Non-pigmented ciliary epithelial cell (primary cell): ENCODE measurements around the gene TMEM167B.
A peak's percentile ranks its signal among the peaks of the same experiment; 100 is the strongest.

ENCODE experiments used
- DNase-seq: peaks from one replicate; pipeline ENCODE4 v3.0.0-alpha.2; 2010; ENCODE audit warnings: low read depth

TMEM167B gene

DNA sequence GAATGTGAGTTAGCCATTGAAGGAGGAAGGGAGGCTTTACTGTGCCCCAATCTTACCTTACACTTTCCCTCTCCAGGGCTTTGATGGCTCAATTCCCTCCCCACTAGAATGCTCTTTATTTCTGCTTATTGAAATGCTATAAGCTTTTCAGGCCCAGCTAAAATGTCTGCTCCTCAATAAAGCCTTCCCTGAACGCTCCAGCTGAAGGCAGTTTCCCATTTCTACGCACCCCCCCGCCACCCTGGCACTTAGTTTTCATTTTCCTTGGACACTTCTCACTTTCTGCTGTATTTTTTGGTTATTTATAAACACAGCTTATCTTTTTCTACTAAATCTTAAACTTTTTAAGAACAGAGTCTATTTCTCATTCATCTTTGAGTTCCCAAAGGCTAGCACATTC lies 7.1 kb upstream of the TMEM167B start:
- no peak for DNase-seq

DNA sequence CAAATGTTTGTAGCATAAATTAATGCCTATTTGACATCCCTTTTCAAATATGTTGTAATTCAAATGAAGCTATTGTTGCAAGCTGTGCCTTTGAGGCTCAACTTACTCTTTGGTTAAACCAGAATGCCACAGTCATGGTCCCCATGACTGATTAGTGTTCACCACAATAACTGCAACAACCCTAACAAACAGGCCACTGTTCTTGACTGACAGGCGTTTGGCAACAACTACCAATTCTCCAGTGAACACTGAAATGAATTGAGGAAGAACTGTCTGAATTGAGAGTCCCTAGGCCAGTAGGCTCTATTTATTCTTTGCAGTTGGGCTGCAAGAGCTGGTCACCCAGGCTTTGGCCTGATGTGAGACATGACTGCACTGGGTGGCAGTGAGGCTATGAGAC lies 6.6 kb upstream of the TMEM167B start:
- no peak for DNase-seq

DNA sequence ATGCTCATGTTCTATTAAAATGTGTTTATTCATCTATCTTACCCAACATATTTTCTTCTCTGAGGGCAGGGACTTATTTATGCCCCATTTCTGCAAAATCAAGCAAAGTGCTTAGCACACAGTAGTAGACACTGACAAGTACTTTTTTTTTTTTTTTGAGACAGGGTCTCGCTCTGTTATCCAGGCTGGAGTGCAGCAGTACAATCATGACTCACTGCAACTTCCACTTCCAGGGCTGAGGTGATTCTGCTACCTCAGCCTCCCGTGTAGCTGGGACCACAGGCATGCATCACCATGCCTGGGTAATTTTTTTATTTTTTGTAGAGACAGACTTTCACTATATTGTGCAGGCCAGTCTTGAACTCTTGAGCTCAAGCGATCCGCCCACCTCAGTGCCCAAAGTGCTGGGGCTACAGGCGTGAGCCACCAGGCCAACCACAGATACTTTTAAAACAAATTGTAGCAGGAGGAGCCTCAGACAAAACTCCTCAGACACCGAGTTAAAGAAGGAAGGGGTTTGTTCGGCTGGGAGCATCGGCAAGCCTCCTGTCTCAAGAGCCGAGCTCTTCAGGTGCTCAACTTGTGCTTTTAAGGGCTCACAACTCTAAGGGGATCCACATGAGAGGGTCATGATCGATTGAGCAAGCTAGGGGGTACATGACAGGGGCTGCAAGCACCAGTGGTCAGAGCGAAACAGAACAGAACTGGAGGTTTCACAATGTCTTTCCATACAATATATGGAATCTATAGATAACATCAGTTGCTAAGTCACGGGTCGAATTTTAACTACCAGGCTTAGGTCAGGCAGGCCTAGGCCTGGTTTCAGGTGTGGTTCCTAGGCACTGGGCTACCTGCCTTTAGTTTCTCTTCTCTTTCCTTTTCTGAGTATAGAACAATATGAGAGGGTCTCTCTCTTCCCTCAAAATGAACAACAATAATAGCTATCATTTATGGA lies 5.7 kb upstream of the TMEM167B start:
- DNase-seq: no peak

DNA sequence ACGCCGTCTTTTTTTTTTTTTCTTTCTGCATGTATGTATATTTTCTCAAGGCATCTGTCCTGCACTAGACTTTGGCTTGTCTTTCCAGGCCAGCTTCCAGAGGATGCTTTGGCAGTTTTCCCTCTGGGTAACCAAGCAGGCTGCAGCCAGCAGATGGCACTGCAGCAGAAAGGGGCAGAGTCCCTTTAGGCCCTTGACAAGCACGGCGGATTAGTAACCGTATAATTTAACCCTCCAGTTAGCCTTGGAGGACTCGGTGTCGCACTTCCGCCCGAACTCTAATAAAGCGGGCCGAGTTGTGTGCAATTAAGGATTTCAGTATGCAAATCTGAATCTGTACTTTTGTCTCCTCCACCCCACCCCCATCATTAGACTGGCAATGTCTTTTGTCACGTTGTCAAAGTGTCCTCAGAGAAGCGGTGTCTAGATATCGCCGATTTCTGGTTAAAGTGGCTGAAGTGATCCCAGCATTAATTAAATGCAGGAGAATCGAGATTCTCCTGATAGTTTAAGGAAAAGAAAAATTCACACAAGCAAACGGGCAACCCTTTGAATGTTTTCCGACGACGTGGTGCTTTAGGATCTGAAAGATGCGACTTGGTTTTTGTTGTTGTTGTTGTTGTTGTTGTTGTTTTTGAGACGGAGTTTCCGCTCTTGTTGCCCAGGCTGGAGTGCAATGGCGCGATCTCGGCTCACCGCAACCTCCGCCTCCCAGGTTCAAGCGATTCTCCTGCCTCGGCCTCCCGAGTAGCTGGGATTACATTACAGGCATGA lies 1.1 kb upstream of the TMEM167B start:
- DNase-seq: no peak

DNA sequence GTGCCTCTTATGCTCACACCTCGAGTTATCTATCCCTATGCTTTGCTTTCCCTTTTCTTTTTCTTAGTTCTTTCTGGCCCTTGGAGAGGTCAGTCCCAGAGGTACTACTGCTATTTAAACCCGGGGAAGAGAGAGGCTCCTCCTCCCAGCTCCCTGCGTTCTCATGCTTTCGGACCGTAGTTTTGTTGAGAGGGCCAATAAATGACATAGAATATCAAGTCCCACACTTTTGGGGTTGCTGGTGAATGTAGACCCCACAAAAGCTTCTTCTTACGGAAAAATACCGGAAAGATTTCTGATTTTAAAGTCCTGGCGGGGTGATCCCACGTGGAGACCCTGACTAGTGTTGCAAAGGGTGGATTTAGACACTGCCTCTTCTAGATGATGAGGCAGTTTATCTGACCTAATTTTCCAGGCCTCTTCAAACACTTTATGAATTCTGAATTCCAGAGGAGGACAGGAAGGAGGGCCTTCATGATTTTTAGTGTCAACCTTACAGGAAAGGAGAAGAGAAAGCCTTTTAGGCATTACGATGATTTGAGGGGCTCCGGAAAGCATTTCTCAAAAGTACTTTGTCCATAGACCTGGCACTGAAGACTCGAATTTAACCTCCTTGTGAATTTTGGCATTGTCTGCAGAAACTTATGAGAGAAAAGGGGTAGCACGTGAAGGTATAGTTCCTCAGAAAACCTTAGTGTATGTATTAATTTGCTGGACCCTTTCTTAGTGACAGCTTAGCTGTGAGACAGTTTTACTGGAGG lies 694 bp downstream of the TMEM167B start:
- DNase-seq: no peak

DNA sequence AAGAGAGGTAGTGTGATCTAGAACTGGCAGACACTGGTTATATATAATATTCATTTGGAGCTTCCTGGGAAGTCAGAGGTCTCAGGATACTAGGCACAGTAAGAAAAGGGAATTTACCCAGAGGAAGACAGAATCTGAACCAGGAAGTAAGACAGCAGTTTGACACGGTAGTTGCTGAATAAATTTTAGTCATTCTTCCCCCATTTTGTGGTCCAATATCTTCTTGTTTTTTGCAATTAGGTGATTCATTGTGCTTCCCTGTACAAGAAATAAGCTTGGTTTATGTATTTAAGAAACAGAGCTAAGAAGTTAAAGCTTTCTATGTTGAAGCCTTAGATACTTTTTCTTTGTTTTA lies 1.3 kb downstream of the TMEM167B start:
- DNase-seq: no peak

DNA sequence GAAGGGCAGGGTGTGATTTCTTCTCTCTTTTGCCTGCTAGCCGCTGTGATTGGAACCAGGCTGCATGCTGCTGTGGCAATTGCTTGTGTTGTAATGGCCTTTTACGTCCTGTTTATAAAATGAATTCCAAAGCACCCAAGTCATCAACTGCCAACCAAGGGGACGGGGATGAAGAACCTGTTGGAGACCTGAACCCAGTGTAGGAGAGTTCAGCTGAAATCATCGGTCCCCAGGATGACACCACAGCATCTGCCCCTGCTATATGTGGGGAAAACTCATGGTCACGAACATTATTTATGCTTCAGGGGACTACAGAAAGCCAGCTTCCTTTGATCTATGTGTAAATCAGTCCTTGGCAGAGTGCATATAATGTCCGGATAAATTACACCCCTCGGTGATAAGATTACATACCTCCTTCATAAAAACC lies 3.8 kb downstream of the TMEM167B start:
- DNase-seq: no peak

DNA sequence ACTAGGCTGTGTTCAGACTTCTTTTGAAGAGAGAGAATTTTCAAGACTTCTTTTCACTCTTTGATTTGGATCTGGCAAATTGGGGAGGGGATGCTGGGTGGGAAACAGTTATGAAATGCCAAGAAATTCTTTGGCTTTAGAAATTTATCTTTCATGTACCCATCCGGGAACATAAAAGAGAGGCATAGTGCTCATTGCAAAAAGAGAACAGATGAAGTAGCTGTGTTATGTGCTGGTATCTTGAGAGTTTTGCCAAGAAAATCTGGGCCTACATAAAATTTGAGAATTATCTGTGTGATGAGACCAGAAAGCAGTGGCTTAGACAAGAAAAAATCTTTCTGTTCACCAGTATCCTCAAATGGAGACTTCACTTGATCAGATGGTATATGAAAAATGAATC lies 4.3 kb downstream of the TMEM167B start:
- DNase-seq: no peak

DNA sequence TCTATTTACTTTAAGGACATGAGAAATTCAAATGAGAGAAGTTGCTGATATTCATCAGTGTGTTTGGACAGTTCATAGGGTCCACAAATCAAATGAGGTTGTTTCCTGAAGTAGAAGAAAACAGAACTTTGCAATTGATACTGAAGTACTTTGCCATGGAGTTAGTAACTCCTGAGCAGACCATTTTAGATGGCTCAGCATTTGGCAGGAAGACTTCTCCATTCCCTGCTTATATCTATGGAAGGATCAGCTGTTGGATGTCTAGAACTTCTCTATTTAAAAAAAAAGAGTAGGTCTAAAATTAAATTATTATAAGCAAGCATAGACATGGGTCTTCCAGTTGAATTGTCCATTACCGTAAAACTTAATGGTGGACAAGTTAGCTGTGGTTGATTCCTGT lies 5.1 kb downstream of the TMEM167B start:
- DNase-seq: no peak

DNA sequence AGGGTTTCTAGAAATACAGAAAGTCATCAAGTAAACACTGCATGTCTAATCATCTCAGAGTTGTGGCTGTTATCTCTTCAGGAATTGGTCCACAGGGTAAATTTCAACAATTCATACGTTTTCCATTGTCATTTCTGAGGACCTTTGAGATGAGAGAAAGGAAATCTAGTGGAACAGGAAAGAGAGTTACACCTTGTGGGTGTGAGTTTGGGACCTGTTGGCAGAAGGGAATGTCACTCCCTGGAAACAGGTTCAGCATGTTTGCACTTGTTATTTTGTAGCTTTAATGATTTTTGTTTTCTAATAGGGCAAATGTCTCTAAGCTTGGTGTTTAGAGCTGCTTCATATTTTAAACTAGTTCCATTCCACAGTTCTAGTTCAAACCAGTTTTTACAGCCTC lies 5.6 kb downstream of the TMEM167B start:
- DNase-seq: no peak

DNA sequence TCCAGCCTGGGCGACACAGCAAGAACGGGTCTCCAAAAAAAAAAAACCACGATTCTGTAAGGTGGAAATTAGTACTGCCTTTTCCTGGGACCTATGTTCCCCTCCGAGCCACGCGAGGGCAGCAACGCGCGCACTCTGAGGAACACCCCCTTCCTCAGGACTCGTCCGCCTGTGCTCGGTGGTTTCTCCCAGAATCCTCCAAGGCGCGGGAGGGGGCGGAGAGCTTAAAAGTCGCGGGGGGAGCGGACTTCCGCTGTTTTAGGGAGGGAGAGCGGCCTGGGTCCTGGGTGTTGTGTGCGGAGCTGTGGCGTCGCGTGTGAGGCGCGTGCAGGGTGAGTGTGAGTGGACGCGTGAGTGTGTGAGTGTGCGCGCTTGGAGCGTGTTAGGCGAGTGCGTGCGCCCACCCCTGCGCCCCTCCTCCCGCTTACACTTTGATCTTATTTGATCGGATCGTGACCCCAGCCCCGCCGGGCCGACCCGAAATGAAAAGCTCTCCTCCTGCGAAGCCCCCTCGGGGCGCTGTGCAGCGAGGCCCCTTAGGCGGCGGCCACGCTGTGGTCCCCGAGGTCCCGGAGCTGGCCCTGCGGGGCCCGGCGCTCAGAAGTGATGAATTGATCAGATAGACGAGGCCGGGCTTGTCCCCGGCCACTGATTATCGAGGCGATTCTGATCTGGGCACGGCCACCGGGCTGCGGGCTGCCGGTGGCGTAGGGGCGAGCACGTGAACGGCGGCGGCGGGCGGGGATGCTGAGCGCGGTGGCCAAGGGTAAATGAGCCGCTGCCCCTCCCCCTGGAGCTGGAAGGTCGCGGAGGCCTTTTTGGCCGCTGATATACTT lies 9.6 kb downstream of the TMEM167B start:
- DNase-seq: peak; percentile 82

DNA sequence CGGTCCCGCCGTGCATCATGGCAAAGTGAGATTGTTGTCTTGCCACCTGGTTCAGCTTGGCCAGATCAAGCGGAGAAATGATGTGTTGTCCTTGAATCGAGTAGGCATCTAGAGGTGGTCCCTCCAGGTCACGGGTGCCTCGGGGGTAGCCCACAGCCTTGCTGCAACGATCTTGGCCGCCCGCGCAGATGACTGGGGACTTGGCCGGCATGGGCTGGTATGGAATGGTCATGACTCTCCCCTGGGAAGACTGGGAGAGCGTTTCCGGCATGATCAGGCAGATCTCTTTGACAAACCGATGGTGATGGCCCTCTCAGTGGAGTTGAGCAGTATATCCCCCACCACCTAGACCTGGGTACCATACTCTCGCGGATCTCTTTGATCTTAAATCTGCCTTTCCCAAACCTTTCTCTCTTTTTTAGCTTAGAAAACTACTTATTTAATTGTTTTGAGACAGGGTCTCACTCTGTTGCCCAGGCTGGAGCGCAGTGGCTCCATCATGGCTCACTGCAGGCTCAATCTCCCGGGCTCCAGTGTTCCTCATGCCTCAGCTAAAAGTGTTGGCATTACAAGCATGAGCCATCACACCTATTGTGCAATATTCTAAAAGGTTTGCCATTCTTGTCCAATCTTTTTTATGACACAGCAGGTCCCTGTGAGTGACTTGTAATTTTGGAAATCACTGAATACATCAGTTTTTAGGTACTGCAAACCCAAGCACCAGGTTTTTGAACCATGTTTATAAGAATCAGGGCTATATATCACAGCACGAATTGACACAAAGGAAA lies 14.0 kb downstream of the TMEM167B start:
- DNase-seq: no peak

DNA sequence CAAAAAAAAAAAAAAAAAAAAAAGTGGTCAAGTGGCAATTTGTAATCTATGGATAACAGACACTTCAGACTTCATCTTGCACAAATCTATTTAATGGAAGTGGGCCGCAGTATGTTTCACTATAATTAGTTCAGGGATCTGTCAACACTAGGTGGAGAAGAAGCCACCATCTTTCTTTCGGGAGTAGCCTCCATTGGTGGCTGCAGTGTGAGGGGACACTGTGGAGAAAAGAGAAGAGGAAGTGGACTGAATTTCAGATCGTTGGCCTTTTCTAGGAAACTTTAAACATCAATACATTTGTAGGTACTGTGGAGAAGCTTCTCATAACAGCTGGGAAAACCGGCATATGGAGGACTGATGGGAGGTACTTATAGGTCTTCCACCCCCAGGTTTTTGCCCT lies 15.3 kb downstream of the TMEM167B start:
- no peak for DNase-seq

DNA sequence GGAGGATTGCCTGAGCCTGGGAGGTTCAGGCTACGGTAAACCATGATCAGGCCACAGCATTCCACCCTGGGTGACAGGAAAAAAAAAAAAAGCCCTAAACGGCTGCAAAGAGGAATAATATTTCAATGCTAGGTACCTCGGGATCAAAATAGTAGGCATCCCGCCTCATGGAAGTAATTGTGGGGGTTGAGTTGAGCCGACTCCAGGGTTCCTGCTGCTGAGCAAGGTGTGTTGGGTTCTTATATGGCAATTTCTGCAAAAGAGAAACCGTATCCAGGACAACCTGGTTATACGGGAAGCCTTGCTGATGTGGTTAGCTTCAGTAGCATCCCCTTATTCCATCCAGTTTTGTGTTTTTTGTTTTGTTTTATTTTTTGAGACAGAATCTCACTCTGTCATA lies 17.2 kb downstream of the TMEM167B start:
- no peak for DNase-seq

DNA sequence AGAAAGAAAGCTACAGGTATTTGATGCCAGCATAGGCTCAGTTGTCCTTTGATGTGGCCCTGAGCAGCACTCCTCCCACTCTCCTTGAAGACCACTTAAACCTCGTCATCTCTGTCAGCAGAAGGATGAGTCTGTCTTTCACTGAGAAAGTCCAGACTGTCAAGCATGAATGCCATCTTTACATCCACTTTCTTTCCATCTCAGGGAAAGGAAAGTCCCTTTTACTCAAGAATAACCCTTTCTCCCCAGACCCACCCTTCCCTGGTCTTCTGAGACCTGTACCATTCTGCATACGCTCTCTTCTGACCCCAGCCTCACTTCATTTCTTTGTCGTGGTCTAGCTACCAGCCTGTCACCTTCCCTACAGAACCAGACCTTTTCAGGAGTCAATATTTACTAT lies 19.3 kb downstream of the TMEM167B start:
- no peak for DNase-seq

DNA sequence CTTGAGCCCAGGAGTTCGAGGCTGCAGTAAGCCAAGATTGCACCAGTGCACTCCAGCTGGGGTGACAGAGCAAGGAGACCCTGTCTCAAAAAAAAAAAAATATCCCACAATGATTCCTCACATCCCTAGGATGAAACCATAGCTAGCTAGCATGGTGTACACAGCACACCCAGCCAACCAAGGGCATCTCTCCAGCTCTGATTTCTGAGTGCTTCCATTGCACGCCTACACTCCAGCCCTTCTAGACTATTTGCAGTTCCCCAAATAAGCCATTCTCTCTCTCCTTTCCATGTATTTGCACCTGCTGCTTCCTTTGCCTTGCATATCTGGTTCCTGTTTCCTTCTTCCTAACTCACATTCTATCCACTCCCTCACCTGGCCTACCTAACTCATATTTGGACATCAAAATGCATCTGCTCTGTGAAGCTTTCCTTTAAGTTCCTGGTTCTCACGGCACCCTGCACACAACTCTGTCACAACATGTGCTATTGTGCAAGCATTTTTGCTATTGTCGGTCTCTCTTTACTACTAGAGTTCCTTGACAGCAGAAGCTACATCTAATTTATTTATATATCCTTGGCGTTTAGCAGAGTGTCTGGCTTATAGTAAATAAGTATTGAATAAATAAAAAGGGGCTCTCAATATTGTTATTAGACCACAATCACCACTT lies 21.0 kb downstream of the TMEM167B start:
- no peak for DNase-seq

DNA sequence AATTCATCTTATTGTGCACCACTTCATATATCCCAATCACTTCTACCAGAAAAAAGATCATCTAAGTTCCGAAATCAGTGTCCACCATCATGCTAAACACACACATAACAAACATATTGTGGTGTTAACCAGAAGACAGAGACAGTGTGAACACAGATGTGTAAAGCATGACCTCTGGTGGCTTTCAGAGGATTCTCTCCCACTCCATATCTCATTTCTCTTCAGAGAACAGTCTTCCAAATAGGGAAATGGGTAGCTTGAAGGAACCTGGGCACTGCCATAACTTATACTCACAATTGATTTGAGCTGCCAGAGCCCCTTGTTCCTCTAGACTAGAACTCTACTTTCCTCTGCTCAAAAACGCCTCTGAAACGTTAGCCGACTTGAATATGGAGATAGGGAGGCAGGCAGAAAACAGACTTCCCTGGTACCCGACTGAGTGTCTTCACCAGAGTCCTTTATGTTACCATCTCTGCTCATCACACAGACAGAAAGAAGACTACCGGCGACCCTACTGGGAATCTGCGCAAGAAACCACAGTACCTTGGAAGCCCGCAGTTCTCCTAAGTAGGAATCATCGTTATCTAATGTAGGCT lies 21.6 kb downstream of the TMEM167B start:
- no peak for DNase-seq

DNA sequence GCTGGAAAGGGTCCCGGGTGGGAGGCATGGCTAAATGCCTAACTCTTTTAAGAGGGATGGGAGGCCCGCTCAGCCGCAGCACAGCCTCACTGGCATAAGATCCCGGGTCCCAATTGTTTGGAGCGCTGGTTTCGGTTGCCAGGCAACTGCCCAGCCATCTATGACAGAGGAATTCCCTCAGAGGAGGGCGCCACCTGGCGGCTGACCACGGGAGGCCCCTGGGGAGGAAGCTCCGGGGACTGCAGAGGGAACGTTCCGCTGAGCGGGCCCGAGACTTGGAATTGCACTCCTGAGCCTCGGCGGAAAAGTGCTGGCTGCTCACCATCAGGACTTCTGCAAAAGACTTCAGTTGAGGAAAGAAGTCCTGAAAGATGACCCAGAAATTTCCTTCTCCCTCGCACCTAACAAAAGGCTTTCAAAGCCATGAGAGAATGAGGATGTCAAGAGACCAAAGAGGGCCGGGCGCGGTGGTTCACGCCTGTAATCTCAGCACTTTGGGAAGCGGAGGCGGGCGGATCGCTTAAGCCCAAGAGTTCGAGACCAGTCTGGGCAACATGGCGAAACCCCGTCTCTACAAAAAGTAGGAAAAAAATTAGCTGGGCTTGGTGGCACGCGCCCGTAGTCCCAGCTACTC lies 22.2 kb downstream of the TMEM167B start:
- DNase-seq: no peak

DNA sequence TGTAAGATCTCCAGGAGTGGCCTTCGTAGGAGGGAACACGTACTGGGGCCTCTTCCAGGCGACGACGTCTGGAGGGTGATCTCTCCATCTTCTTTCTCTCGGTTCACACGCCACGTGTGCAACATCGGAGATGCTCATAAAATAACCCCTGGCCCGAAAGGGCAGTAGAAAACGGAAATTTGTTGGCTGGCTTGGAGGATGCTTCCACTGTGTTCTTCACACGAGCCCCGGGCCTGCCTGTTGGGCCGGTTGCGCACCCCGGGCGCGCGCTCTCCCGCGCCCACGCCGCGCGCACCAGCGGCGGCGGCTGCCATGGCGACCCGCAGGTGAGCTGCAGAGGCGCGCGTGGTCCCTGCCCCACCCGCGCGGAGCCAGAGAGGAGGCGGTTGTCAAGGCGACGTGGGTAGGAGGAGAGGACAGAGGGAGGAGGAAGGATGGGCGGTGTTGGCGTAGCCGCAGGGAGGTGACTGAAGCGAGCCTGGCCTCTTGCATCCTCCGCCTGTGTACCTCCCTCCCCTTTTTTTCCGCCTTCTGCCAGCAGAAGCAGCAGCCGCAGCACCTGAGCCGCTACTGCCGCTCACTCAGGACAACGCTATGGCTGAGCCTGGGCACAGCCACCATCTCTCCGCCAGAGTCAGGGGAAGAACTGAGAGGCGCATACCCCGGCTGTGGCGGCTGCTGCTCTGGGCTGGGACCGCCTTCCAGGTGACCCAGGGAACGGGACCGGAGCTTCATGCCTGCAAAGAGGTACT lies 23.2 kb downstream of the TMEM167B start, which contains the start of gene ELAPOR1:
TSS of gene ELAPOR1 (plus strand) at position 526 of the 752 bp plus-strand sequence. CDS start at position 595, 69 bp downstream.
- no peak for DNase-seq
